GM19438 (cell line): ENCODE data around the gene RPRD1A.
A peak's percentile ranks its signal among the peaks of the same experiment; 100 is the strongest.
"Not testable (repeated sequence)": the region's sequence is repeated elsewhere in the genome, so short reads cannot be mapped to it uniquely, and the experiment has no call there.

Experiments
- ATAC-seq: cut with Tn5 transposase; IDR thresholded peaks from one replicate; pipeline ENCODE4 v1.9.1; 2021; ENCODE audit warnings: low read depth; ENCODE audit not compliant: unreplicated experiment

Gene RPRD1A, protein sequence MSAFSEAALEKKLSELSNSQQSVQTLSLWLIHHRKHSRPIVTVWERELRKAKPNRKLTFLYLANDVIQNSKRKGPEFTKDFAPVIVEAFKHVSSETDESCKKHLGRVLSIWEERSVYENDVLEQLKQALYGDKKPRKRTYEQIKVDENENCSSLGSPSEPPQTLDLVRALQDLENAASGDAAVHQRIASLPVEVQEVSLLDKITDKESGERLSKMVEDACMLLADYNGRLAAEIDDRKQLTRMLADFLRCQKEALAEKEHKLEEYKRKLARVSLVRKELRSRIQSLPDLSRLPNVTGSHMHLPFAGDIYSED

DNA sequence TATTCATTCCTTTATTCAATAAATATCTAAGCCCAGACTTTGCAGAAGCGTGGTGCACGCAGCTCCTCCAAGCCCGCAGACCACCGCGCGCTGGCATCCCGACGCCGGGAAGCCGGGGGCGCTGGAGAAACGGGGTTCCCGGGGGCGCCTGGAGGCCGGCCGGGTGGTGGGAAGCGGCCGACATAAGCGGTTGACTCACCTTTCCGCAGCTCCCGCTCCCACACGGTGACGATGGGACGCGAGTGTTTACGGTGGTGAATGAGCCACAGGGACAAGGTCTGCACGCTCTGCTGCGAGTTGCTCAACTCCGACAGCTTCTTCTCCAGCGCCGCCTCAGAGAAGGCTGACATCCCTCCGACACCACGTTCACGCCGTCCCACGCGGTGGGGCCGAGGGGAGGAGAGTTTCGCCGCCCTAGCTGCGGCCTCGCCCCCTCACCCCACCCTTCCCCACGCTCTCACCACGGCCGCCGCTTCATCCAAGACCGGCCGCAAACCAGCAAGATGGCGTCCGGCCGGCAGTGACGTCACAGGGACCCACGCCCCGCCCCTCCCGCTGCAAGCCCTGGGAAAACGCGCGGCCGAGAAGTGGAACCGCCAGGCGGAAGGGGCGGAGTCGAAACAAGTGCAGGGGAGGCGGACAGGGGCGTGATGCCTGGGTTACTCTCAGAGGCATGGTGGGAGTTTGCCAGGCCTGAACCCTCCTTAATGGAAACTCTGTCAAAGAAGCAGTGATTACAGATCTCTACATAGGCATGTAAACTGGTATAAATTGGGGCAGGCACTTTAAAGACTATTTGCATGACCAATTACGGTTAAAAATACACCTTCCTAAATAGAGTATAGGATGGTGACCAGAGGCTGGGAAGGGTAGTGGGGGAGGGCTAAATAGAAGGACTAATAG is at the start of gene RPRD1A:
TSS of gene RPRD1A (minus strand) at position 505 of the 903 bp plus-strand sequence. CDS start at position 350, 155 bp downstream.
- ATAC-seq, result peak; percentile 94

DNA sequence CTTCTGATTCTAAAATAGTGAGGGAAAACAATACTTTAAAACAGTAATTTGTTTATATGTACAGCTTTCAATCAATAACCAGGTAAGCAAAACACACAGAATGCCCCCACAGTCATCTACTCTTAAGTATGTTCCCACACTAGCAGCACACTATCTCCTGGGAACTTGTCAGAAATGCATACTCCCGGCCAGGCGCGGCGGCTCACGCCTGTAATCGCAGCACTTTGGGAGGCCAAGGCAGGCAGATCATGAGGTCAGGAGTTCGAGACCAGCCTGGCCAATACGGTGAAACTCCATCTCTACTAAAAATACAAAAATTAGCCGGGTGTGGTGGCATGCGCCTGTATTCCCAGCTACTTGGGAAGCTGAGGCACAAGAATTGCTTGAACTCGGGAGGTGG is 49.4 kb upstream of the RPRD1A start:
- not testable (repeated sequence) for ATAC-seq

- no peak for ATAC-seq
Measured at GRCh38 chr18:36114738-36115137, 47.4 kb upstream of the RPRD1A start.

DNA sequence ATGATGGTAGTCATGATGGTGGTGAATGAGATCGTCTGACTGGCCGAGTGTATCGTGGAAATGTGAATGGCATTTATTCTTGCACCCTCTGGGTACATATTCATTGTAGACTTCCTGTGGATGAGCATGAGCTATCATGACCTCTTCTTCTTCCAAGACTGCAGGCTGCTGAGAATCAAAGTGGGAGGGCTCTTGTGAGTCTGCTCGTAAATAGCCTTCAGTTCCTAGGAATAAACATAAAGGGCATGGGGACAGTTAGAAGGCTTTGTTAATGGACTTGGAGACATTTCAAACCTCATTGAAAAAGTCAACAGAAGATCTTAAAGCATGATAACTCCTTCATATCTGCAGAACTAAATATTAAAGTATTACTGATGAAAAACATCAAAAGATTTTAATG is 46.9 kb upstream of the RPRD1A start:
- no peak for ATAC-seq

DNA sequence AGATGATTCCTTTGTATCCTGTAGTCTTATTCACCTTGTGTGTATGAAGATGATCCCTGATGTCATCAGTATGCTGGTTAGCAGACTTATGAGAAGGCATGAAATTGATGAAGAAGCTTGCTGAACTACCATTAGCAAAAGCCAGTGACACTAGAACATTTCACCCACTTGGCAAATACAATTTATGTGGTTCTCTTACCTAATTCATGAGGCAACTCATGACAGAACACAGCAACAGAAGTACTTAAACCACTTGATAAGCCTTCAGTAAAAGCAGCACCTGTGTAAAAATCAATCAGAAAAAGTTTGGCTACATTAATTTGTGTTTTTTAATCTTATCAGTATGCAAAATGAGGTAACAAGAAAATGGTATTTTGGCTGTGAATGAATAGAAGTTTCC is 44.9 kb upstream of the RPRD1A start:
- no peak for ATAC-seq

DNA sequence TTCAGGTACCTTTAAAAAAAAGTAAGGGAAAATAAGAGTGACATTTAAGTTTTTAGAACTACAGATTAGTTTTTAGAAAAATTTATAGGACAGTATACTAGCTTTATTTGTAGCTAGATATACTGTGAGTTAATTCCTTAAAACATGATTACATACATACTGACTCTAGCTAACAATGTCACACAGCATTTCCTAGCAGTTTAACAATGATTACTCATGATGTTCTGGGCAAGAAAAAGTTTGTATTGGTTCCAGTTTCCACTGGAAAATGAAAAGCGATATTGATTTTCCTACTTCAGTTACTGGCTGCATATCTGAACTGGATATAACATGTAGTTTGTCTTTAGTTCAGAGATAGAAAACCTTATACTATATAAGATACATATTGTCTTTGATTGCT is 42.4 kb upstream of the RPRD1A start:
- ATAC-seq, result no peak

- ATAC-seq, result no peak
Measured at GRCh38 chr18:36108601-36109000, 41.2 kb upstream of the RPRD1A start.

DNA sequence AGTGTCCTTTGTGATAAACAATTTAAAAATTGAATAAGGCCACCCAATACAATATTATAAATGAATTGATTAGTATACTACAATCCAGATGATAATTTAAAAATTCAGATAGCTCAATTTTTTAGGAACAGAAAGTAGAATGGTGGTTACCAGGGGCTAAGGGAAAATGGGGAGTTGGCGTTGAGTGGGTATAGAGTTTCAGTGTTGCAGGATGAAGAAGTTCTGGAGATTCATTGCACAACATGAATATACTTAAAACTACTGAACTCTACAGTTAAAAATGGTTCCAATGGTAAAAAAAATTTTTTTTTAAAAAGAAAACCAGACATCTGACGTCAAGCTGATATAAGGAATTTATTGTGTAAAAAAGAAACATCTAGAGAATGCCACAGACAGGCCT is 40.8 kb upstream of the RPRD1A start:
- ATAC-seq, result no peak

DNA sequence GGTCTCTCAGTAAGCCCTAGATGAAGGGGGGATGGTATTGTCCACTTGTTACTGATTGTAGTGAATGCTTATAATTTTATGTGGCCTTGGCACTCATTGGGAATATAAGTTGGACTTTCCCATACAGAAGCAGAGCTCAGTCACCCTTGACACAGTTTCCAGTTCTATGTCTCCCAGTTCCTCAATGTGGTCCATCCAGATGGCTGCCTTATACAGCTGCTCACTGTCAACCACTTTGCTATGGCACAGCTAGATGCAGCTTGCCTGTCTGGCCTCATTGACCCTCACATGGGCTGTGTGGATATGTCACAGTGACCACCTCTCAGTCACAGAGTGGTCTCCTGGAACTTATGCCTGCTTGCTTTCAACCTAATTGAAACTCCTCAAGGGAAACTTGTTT is 40.1 kb upstream of the RPRD1A start:
- ATAC-seq, result no peak

GRCh38 chr18:36104749-36105148 is 37.4 kb upstream of the RPRD1A start:
- no peak for ATAC-seq

DNA sequence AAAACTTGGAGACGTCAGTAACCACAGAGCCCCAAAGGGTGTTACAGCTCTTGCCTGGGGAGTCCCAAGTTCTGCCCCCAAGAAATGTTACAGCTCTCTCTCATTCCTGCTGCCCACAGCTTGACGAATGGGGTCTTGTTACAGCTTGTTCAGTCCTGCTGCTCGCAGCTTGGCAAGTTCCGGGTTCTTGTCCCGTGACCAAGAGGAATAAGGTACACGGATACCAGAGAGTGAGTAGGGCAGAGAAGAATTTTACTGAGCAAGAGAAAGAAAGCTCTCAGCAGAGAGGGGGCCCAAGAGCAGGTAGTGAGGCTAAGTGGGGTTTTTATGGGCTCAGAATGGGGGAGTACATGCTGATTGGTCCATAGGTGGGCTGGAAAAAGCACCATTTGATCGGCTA is 34.6 kb upstream of the RPRD1A start:
- ATAC-seq, result no peak

- ATAC-seq, result no peak
Measured at GRCh38 chr18:36099311-36099710, 32.0 kb upstream of the RPRD1A start.

DNA sequence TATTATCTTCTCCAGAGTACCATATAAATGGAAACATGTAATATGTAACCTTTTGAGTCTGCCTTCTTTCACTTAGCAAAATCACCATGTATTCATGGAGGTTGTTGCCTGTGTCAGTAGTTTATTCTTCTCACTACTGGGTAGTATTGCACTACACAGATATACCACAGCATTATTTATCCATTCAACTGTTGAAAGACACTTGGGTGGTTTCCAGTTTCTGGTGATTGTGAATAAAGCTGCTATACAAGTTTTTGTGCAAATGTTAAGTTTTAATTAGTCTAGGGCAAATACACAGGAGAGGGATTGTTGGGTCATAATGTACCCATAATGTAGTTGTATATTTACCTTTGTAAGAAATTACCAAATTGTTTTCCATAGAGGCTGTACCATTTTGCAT is 29.6 kb upstream of the RPRD1A start:
- ATAC-seq, result no peak

DNA sequence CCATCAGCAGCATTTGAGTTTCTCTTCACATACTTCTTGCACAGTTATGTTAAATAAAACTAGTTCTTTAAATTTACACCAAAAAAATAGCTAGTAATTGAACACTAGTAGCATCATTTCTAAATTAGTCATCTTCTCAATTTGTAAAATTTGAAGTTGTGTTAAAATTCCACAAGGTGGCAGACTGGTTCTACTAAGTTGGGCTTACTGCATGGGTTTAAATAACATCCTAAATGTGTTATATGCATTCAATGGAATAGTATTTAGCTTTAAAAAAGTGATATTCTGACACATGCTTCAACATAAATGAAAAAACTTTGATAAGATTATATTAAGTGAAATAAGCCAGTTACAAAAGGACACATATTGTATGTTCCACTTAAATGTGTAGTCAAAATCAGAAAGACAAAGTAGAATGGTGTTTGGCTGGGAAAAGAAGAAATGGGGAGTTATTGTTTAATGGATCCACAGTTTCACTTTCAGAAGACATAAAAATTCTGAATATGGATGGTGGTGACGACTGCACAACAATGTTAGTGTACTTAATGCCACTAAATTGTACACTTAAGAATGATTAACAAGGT is 28.7 kb upstream of the RPRD1A start:
- ATAC-seq, result no peak

- no peak for ATAC-seq
Measured at GRCh38 chr18:36094431-36094830, 27.1 kb upstream of the RPRD1A start.

- ATAC-seq, result not testable (repeated sequence)
Measured at GRCh38 chr18:36092116-36092515, 24.8 kb upstream of the RPRD1A start.

- ATAC-seq, result no peak
Measured at GRCh38 chr18:36089001-36089400, 21.6 kb upstream of the RPRD1A start.

- no peak for ATAC-seq
Measured at GRCh38 chr18:36088256-36088655, 20.9 kb upstream of the RPRD1A start.

GRCh38 chr18:36086186-36086585 is 18.8 kb upstream of the RPRD1A start:
- no peak for ATAC-seq

GRCh38 chr18:36085195-36085594 is 17.8 kb upstream of the RPRD1A start:
- no peak for ATAC-seq

- no peak for ATAC-seq
Measured at GRCh38 chr18:36083729-36084128, 16.4 kb upstream of the RPRD1A start.
